ENCODE results near the gene EFCAB5. TPM values are rescaled to one million over a fixed set of nuclear protein-coding genes. Genes with fewer than 3 reads are reported as not detected.

Gene EFCAB5
- total RNA-seq = 0.59 and 1.3 TPM in 2 replicates

DNA sequence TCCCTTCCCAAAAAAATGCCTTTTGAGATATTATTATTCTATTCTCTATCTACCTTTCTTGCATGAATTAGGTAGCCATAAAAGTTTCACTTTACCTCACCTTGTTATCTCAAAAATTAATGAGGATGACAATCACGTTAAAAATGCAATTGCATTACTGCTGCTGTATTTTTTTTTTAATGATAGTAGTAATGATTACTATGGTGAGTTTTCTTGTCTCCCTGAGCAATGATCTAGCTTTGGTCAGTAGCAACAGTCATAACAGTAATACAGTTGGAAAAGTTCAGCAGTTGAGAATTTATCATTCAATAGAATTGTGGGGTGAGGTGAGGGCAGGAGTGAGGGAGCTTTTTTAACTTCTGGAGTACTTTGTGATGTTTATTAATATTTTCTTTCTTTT lies at the start of gene EFCAB5:
Gene EFCAB5, plus strand, starts transcription at position 301 of the 400 bp plus-strand sequence. CDS start 163 bp downstream, outside the sequence.

GRCh38 chr17:29929533-29930408 lies 11.7 kb upstream of the EFCAB5 start, which contains the start of gene SSH2:
Gene SSH2, minus strand, starts transcription at chr17:29930228. Its CDS starts 228 bp downstream, at chr17:29930000.

GRCh38 chr17:30116661-30117551 lies 175.5 kb downstream of the EFCAB5 start, which contains the start of gene NSRP1:
Gene NSRP1, plus strand, starts transcription at chr17:30116816. Its CDS starts 28 bp downstream, at chr17:30116844.

Other genes with a start within 250 kb of the EFCAB5 start
- gene SSH2, start 11.4 kb upstream of the EFCAB5 start, total RNA-seq = 5.6 and 15.9 TPM in 2 replicates
- 7.7 and 13.4 TPM in 2 replicates for gene NSRP1, start 175.2 kb downstream of the EFCAB5 start, total RNA-seq